Karpas-422 (cell line): Measurements from ENCODE around the gene ECE1. TPM values are rescaled to one million over a fixed set of nuclear protein-coding genes. Genes with fewer than 3 reads are reported as not detected.
"Not testable (repeated sequence)": the region's sequence is repeated elsewhere in the genome, so short reads cannot be mapped to it uniquely, and the experiment has no call there.

Source experiments
- DNase-seq: peaks from one replicate; pipeline ENCODE4 v3.0.0-alpha.2; 2015
- H2AFZ ChIP-seq: fragments of 200-600 bp; sonication (generic); 2 replicates; pipeline ENCODE4 v1.6.1; 2014; ENCODE audit warnings: antibody characterized with exemption, low read length, mixed read lengths
- H3K27ac ChIP-seq: fragments of 200-600 bp; sonication (generic); 2 replicates; pipeline ENCODE4 v1.5.1; 2014; ENCODE audit warnings: mild to moderate bottlenecking, low read length, moderate library complexity
- H3K27me3 ChIP-seq: fragments of 200-600 bp; sonication (generic); 2 replicates; pipeline ENCODE4 v1.6.1; 2014; ENCODE audit warnings: low read length, mixed read lengths
- H3K36me3 ChIP-seq: fragments of 200-600 bp; sonication (generic); 2 replicates; pipeline ENCODE4 v1.6.1; 2014; ENCODE audit warnings: low read length, mixed read lengths; ENCODE audit not compliant: insufficient read depth
- H3K4me1 ChIP-seq: fragments of 200-600 bp; sonication (generic); 2 replicates; pipeline ENCODE4 v1.6.1; 2014; ENCODE audit warnings: mild to moderate bottlenecking, low read length, mixed read lengths
- H3K4me2 ChIP-seq: fragments of 200-600 bp; sonication (generic); 2 replicates; pipeline ENCODE4 v1.6.1; 2014; ENCODE audit warnings: low read length, low read depth, mild to moderate bottlenecking; ENCODE audit not compliant: poor library complexity, severe bottlenecking
- H3K4me3 ChIP-seq: fragments of 200-600 bp; sonication (generic); 2 replicates; pipeline ENCODE4 v1.5.1; 2014; ENCODE audit warnings: mild to moderate bottlenecking, antibody characterized with exemption, low read length, mixed read lengths
- H3K79me2 ChIP-seq: fragments of 200-600 bp; sonication (generic); 2 replicates; pipeline ENCODE4 v1.6.1; 2014; ENCODE audit warnings: mild to moderate bottlenecking, low read length, mixed read lengths
- H3K9ac ChIP-seq: fragments of 200-600 bp; sonication (generic); 2 replicates; pipeline ENCODE4 v1.6.0; 2014; ENCODE audit warnings: low read length
- H3K9me2 ChIP-seq: fragments of 200-600 bp; sonication (generic), shearing (Covaris generic); replicated peaks from 2 replicates; pipeline ENCODE4 v1.6.0; 2014; ENCODE audit warnings: mild to moderate bottlenecking, low read length, moderate library complexity; ENCODE audit not compliant: insufficient read depth
- H3K9me3 ChIP-seq: fragments of 300-700, 200-600 bp; sonication (generic); 2 replicates; pipeline ENCODE4 v1.6.1; 2014; ENCODE audit warnings: low read length, mixed read lengths
- H4K20me1 ChIP-seq: fragments of 200-600 bp; sonication (generic); 2 replicates; pipeline ENCODE4 v1.6.1; 2014; ENCODE audit warnings: mild to moderate bottlenecking, antibody characterized with exemption, low read length, low read depth; ENCODE audit not compliant: insufficient read depth
- total RNA-seq: library from RNA; depleted of rRNA; stranded (reverse); fragments of >200 nt; shearing (Covaris generic); gene quantifications from 2 replicates; pipeline ENCODE4 v1.2.3, GENCODE V29; 2014; ENCODE audit warnings: low replicate concordance

Gene ECE1
- total RNA-seq, 1 experiment from 2014 or later = 59.9 TPM

DNA sequence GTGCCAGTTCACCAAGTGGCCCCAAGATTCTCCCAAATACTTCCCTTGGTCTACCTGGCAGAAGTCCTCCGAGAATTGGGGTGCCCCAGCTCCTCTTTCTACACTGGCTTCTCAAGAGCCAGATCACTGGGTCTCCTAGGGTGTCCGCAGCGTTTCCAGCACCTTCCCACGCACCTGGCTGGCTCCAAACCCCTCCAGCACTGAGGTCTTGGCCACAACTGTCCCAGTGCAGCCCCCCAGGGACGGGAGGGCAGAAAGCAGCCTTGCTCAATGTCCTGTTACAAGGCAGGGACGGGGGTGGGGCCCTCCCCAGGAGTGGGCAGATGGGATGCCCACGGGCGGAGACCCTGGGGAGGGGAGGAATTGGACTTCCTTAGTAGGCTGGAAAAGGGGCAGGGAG is 1.1 kb downstream of the ECE1 start:
- Histone ChIP-seq H3K9ac (peak overlapping the region; percentile 73), H3K4me1 (peaks cover 71% of the 10 kb centered on the region)

DNA sequence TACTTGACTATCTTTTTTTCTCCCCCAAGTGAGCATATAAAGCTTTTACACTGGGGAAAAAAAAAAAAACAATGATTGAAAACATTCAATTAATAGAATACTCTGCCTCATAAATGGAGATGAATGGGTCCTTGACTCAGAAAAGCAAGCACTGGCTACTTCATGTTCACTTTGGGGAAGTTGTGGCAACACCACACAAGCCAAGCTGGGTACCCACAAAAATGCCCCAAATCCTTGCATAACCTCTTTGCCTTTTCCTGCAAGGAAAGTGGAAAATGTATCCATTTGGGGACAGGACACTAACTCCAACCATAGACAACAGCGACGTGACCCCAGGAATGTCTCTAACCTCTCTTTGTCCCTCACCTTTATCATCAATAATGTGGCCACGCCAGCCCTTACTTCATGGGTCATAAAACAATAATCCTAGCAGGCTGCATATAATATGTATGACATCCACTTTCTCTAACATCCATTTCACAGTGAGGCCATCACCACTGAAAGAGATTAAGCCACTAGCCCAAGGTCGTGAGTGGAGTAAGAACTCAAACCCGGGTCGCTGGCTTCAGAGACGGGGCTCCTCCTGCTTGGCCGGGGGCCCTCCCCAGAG is 2.3 kb downstream of the ECE1 start:
- Histone ChIP-seq H3K9me3 (no peaks in the 10 kb centered on the region), H3K36me3 (peaks cover 7% of the 10 kb centered on the region; the same call in 1 of the 2 replicates), H4K20me1 (0 out of 2 replicates have a peak, but pooled peaks cover 4% of the 10 kb centered on the region), H3K4me3 (no peak overlapping the region), H2AFZ (no peak overlapping the region), H3K27ac (peak overlapping the region; percentile 98), H3K79me2 (peaks cover 64% of the 10 kb centered on the region), H3K9ac (no peak overlapping the region), H3K4me2 (no peak overlapping the region), H3K27me3 (no peaks in the 10 kb centered on the region), H3K4me1 (peaks cover 60% of the 10 kb centered on the region), H3K9me2 (no peaks in the 10 kb centered on the region)
- DNase-seq = no peak

More for the DNA sequence above, 1.1 kb downstream of the ECE1 start:
- H3K27ac ChIP-seq = peak overlapping the region; percentile 98
- H4K20me1 ChIP-seq = 0 out of 2 replicates have a peak, but pooled peaks cover 4% of the 10 kb centered on the region
- H3K4me3 ChIP-seq = peak overlapping the region; percentile 68
- no peak for DNase-seq
- H3K79me2 ChIP-seq = peaks cover 56% of the 10 kb centered on the region
- H3K4me2 ChIP-seq = peak overlapping the region; percentile 78
- H3K9me2 ChIP-seq = no peaks in the 10 kb centered on the region
- no peak overlapping the region for H2AFZ ChIP-seq
- no peaks in the 10 kb centered on the region; the same call in 1 of the 2 replicates for H3K36me3 ChIP-seq
- H3K27me3 ChIP-seq = no peaks in the 10 kb centered on the region
- no peaks in the 10 kb centered on the region for H3K9me3 ChIP-seq

DNA sequence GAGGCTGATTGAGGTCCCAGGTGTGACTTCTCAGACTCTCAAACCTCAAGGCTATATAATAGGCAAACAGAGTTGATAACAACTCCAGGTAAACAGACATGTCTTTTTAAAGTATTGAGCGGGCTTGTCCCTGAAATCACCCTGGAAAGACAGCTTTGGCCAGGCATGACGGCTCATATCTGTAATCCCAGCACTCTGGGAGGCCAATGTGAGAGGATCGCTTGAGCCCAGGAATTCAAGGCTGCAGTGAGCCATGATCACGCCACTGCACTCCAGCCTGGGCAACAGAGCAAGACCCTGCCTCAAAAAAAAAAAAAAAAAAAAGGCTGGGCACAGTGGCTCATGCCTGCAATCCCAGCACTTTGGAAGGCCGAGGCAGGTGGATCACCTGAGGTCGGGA is 4.9 kb downstream of the ECE1 start:
- not testable (repeated sequence) for H3K27me3 ChIP-seq, DNase-seq, H3K9me3 ChIP-seq, H3K36me3 ChIP-seq, H3K4me2 ChIP-seq, H2AFZ ChIP-seq, H4K20me1 ChIP-seq, H3K4me3 ChIP-seq, H3K9ac ChIP-seq, H3K9me2 ChIP-seq
- Histone ChIP-seq H3K27ac (peak overlapping the region; percentile 37), H3K79me2 (peaks cover 54% of the 10 kb centered on the region), H3K4me1 (peaks cover 34% of the 10 kb centered on the region)

DNA sequence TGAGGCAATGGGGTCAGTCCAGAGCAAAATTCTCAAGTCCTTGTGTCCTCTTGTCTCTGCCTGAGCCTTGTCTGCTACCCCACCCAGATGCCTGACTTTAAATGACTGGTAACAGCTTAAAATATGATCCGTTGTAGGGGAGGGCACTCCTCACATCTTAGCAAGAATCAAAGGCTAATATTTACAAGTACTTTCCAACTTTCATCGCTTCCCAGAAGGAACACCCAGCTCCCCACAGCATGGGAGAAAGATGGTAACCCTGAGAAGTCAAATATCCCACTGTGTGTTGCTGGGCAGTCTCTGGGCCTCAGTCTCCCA is 5.2 kb downstream of the ECE1 start:
- no peaks in the 10 kb centered on the region for H3K9me2 ChIP-seq
- H3K36me3 ChIP-seq = peaks cover 7% of the 10 kb centered on the region; the same call in 1 of the 2 replicates
- H3K4me1 ChIP-seq = peaks cover 33% of the 10 kb centered on the region
- peak overlapping the region; percentile 37 for H3K27ac ChIP-seq
- H2AFZ ChIP-seq = no peak overlapping the region
- no peak for DNase-seq
- H3K79me2 ChIP-seq = peaks cover 56% of the 10 kb centered on the region
- H4K20me1 ChIP-seq = 0 out of 2 replicates have a peak, but pooled peaks cover 4% of the 10 kb centered on the region
- no peak overlapping the region for H3K4me2 ChIP-seq
- H3K4me3 ChIP-seq = no peak overlapping the region
- H3K9me3 ChIP-seq = no peaks in the 10 kb centered on the region
- no peaks in the 10 kb centered on the region for H3K27me3 ChIP-seq
- no peak overlapping the region for H3K9ac ChIP-seq

GRCh38 chr1:21284206-21285054 is 5.8 kb downstream of the ECE1 start:
- peaks cover 27% of the 10 kb centered on the region for H3K4me1 ChIP-seq
- H3K4me2 ChIP-seq = no peak overlapping the region
- no peaks in the 10 kb centered on the region for H3K9me3 ChIP-seq
- no peak overlapping the region for H3K4me3 ChIP-seq
- no peak overlapping the region for H2AFZ ChIP-seq
- no peaks in the 10 kb centered on the region for H3K9me2 ChIP-seq
- peak overlapping the region; percentile 37 for H3K27ac ChIP-seq
- H4K20me1 ChIP-seq = 0 out of 2 replicates have a peak, but pooled peaks cover 4% of the 10 kb centered on the region
- no peak overlapping the region for H3K9ac ChIP-seq
- DNase-seq = no peak
- peaks cover 9% of the 10 kb centered on the region; the same call in 1 of the 2 replicates for H3K36me3 ChIP-seq
- H3K79me2 ChIP-seq = peaks cover 53% of the 10 kb centered on the region
- no peaks in the 10 kb centered on the region for H3K27me3 ChIP-seq

GRCh38 chr1:21283524-21283923 is 6.7 kb downstream of the ECE1 start:
- H3K79me2 ChIP-seq = peaks cover 44% of the 10 kb centered on the region
- H3K9me3 ChIP-seq = no peaks in the 10 kb centered on the region
- no peak for DNase-seq
- peaks cover 18% of the 10 kb centered on the region for H3K4me1 ChIP-seq
- H2AFZ ChIP-seq = no peak overlapping the region
- H3K27me3 ChIP-seq = no peaks in the 10 kb centered on the region
- H3K9ac ChIP-seq = no peak overlapping the region
- H3K27ac ChIP-seq = no peak overlapping the region
- peaks cover 11% of the 10 kb centered on the region; the same call in 1 of the 2 replicates for H3K36me3 ChIP-seq
- no peak overlapping the region for H3K4me3 ChIP-seq
- H4K20me1 ChIP-seq = 0 out of 2 replicates have a peak, but pooled peaks cover 4% of the 10 kb centered on the region
- no peak overlapping the region for H3K4me2 ChIP-seq
- no peaks in the 10 kb centered on the region for H3K9me2 ChIP-seq

GRCh38 chr1:21282020-21282419 is 8.2 kb downstream of the ECE1 start:
- not testable (repeated sequence) for H4K20me1 ChIP-seq, H3K27me3 ChIP-seq, H3K9ac ChIP-seq, H3K4me2 ChIP-seq, H3K9me3 ChIP-seq, H2AFZ ChIP-seq, H3K4me1 ChIP-seq, DNase-seq, H3K4me3 ChIP-seq, H3K27ac ChIP-seq, H3K9me2 ChIP-seq
- peaks cover 11% of the 10 kb centered on the region; the same call in 1 of the 2 replicates for H3K36me3 ChIP-seq
- peaks cover 34% of the 10 kb centered on the region for H3K79me2 ChIP-seq

DNA sequence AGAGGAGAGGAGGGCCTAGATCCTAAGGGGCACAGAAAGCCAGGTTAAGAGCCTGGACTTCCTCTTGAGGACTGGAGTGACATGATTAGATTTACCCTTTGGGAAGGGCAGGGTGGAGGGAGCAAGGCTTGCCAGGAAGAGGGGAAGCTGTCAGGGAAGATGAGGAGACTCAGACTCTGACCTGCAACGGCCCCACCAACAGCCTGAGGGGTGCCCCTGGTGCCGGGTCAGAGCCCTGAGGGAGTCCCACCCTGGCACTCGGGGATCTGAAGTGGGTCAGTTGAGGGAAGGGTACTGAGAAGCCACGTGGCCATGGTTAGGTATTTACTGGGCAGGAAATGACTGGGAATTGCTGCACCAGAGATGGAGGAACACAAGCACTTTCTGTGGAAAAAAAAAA is 9.8 kb downstream of the ECE1 start:
- Histone ChIP-seq H3K9me3 (no peaks in the 10 kb centered on the region), H3K9me2 (no peaks in the 10 kb centered on the region), H4K20me1 (0 out of 2 replicates have a peak, but pooled peaks cover 4% of the 10 kb centered on the region), H3K4me3 (no peak overlapping the region), H3K27me3 (no peaks in the 10 kb centered on the region), H3K4me1 (peaks cover 6% of the 10 kb centered on the region), H2AFZ (no peak overlapping the region), H3K27ac (no peak overlapping the region), H3K9ac (no peak overlapping the region), H3K36me3 (peaks cover 11% of the 10 kb centered on the region; the same call in 1 of the 2 replicates), H3K79me2 (peaks cover 26% of the 10 kb centered on the region), H3K4me2 (no peak overlapping the region)
- no peak for DNase-seq
